ENCODE measurements around the gene THY1.

THY1 gene

GRCh38 chr11:119370486-119371046 is 52.4 kb downstream of the THY1 start:
- no peak for DNase-seq

- DNase-seq = no peak
Measured at GRCh38 chr11:119369132-119369925, 53.6 kb downstream of the THY1 start.

GRCh38 chr11:119368121-119369034 is 54.6 kb downstream of the THY1 start:
- peak in 17 of 51 donors; percentile 29 to 75 (median 52) for DNase-seq

GRCh38 chr11:119367661-119368120 is 55.3 kb downstream of the THY1 start:
- peak in 1 of 51 donors; percentile 47 for DNase-seq
